Choroid plexus epithelial cell (primary cell): ENCODE data around the gene CEACAM21.
"Not testable (repeated sequence)": the region's sequence is repeated elsewhere in the genome, so short reads cannot be mapped to it uniquely, and the experiment has no call there.

ENCODE experiments used
- DNase-seq: peaks from one replicate; pipeline ENCODE4 v3.0.0-alpha.2; 2010; ENCODE audit warnings: low read depth
- H3K4me3 ChIP-seq: 2 replicates; pipeline ENCODE4 v1.5.1; 2011; ENCODE audit warnings: low read depth, mild to moderate bottlenecking, control low read depth, low read length, moderate library complexity
- TF ChIP-seq, protein P1 (sequence below): conservative IDR thresholded peaks from 2 replicates; pipeline ENCODE4 v1.5.1; 2011; ENCODE audit warnings: low read depth, mild to moderate bottlenecking, control low read depth, inconsistent platforms, low read length, moderate library complexity

Gene CEACAM21

DNA sequence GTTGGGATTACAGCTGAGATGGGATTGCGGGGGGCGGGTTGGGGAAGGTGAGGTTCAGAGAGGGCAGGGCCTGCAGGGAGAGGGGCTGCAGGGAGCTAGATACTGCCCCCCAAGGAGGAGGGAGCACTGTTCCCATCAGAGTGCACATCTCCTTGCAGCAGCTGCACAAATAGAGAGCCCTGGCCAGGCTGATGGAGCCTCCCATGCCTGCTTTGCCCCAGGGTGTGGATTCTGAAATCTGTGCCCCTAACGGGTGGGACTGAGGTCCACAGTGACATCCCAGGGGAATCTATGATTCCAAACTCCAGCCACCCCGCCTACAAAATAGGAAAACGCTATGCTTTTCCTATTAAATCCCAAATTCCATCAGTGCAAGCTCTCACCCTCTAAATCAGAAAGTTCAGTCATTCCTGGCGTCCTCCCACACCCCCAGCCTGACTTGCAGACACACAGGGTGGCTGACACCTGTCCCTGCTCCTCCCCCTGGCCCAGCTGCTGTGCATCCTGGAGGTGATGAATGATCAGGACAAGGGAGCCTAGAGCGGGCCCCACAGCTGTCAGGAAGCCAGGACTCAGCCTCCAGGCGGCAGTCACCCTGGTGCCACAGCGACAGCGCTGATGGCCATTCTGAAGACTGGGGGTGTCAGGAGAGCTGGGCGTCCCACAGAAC lies 6.3 kb upstream of the CEACAM21 start:
- no peak for DNase-seq
- TF ChIP-seq, protein P1, sequence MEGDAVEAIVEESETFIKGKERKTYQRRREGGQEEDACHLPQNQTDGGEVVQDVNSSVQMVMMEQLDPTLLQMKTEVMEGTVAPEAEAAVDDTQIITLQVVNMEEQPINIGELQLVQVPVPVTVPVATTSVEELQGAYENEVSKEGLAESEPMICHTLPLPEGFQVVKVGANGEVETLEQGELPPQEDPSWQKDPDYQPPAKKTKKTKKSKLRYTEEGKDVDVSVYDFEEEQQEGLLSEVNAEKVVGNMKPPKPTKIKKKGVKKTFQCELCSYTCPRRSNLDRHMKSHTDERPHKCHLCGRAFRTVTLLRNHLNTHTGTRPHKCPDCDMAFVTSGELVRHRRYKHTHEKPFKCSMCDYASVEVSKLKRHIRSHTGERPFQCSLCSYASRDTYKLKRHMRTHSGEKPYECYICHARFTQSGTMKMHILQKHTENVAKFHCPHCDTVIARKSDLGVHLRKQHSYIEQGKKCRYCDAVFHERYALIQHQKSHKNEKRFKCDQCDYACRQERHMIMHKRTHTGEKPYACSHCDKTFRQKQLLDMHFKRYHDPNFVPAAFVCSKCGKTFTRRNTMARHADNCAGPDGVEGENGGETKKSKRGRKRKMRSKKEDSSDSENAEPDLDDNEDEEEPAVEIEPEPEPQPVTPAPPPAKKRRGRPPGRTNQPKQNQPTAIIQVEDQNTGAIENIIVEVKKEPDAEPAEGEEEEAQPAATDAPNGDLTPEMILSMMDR, result no peak
- no peak overlapping the region for H3K4me3 ChIP-seq

DNA sequence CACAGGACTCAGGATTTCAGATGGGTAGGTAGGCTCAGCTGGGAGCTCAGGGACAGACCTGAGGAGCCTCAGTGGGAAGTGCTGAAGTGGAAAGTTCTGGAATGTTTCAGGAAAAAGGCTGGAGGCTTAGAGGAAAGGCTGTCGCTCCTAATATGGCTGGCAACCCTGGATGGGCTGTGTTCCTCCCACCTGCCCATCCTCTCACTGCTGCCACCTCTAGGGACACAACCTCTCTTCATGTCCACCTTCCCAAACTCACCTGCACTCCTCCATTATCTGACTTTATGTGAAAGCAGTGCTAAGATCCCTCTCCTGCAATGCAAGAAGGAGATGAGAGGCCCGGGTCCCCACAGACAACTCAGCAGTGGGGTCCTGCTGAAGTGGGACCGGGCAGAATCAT lies 5.8 kb upstream of the CEACAM21 start:
- DNase-seq, result no peak
- TF ChIP-seq, protein P1, result no peak
- no peak overlapping the region for H3K4me3 ChIP-seq

DNA sequence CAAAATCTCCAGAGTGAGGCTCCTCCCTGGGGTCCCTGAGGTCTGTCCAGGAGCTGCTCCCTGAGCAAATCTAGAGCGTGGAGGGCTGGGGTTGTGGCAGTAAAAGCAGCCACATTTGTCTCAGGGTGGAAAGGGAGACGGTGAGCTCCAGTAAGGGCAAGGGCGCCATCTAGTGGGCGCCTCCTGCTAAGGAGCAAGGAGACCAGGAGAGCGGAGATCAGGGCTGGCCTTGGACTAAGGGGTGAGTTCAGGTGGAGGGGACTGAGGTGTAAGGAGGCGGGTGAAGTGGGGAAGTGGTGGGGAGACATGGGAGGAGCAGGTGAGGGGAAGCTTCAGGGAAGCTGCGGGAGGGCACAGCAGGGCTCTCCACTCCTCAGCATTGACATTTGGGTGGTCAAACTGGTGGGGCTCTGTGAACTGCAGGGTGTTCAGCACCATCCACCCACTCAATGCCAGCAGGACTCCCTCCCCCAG lies 5.3 kb upstream of the CEACAM21 start:
- TF ChIP-seq, protein P1, result peak; percentile 96
- DNase-seq, result peak; percentile 82
- no peak overlapping the region for H3K4me3 ChIP-seq

DNA sequence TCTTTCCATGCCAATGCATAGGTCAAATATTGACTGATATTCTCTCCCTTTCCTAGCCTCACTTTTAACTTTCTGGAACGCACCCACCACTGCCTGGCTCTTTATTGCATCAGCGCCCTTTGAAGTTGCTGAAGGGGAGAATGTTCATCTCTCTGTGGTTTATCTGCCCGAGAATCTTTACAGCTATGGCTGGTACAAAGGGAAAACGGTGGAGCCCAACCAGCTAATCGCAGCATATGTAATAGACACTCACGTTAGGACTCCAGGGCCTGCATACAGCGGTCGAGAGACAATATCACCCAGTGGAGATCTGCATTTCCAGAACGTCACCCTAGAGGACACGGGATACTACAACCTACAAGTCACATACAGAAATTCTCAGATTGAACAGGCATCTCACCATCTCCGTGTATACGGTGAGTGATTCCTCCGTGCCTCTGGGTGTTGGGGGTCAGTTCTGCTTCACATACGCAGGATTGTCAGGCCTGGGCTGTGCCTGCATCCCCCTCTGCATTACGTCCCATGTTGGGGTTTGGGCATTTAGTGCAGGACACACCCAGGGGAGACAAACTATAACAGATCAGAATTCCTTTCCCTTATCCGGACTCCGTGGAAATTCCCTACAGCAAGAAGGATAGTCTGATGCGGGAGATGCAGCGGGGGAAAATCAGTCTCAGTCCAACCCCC lies 1.3 kb downstream of the CEACAM21 start:
- TF ChIP-seq, protein P1, result no peak
- DNase-seq, result no peak
- no peak overlapping the region for H3K4me3 ChIP-seq

DNA sequence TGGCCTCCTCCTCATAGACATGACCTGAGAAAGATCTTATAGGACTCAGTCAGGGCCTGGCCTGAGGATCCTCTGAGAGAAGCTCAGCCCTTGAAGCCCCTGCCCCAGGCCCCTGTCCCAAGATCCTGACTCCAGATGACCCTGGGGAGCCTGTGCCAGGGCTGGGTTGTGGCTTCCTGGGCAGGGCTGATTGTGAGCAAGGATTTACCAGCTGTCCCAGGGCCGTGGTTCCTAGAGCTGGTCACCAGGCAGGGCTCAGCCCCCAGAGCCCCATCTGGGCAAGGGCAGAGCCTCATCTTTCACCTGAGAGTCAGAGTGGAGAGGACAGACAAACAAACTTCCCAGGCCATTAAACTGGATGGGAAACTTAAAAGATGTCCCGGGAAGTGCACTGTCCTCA lies 1.9 kb downstream of the CEACAM21 start:
- TF ChIP-seq, protein P1, result no peak
- DNase-seq, result no peak

DNA sequence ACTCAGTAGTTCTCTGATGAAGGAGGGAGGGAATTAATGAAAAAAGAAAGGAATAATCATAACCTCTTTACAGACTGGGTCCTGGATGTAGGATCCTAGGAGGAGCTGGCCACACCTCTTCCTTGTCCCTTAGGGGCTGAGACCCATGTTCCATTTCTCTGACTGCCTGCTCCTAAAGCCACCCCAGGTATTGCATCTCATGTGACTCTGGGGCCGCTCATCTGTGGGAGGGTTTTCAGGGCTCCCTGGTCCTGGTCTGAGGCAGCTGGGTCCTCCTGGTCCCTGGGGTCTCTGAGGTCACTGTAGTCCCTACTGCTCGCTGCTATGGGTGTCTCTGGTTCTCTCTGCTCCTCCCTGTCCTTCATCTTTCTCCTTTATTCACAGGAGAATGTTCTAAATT lies 2.9 kb downstream of the CEACAM21 start:
- no peak overlapping the region for H3K4me3 ChIP-seq
- no peak for DNase-seq
- TF ChIP-seq, protein P1, result no peak

More for the DNA sequence above, 1.9 kb downstream of the CEACAM21 start:
- H3K4me3 ChIP-seq, result no peak overlapping the region

DNA sequence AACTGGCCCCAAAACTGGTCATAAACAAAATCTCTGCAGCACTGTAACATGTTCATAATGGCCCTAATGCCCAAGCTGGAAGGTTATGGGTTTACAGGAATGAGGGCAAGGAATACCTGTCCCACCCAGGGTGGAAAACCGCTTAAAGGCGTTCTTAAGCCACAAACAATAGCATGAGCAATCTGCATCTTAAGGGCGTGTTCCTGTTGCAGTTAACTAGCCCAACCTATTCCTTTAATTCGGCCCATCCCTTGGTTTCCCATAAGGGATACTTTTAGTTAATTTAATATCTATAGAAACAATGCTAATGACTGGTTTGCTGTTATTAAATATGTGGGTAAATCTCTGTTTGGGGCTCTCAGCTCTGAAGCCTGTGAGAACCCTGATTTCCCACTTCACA lies 5.1 kb downstream of the CEACAM21 start:
- H3K4me3 ChIP-seq, DNase-seq: not testable (repeated sequence)

DNA sequence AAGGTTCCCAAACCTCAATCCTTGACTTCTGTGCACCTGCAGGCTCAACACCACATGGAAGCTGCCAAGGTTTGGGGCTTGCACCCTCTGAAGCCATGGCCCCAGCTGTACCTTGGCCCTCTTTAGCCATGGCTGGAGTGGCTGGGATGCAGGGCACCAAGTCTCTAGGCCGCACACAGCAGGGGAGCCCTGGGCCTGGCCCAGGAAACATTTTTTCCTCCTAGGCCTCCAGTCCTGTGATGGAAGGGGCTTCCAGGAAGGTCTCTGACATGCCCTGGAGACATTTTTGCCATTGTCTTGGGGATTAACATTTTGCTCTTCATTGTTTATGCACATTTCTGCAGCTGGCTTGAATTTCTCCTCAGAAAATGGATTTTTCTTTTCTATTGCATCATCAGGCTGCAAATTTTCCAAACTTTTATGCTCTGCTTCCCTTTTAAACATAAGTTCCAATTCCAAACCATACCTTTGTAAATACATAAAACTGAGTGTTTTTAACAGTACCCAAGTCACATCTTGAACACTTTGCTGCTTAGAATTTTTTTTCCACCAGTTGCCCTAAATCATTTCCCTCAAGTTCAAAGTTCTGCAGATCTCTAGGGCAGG lies 6.7 kb downstream of the CEACAM21 start:
- DNase-seq, H3K4me3 ChIP-seq: not testable (repeated sequence)
